Brain pericyte (primary cell): ENCODE data around the gene DCC.

Experiments
- DNase-seq: peaks from one replicate; pipeline ENCODE4 v3.0.0-alpha.2; 2012; ENCODE audit warnings: low read depth, low spot score

DCC gene

GRCh38 chr18:52339891-52340371 is at the start of gene DCC:
TSS of gene DCC (plus strand) at chr18:52340197. CDS start at chr18:52340788, 591 bp downstream.
- peak; percentile 25 for DNase-seq

- DNase-seq, result no peak
Observed at GRCh38 chr18:52310651-52311050, 29.3 kb upstream of the DCC start.

- DNase-seq, result no peak
Observed at GRCh38 chr18:52311331-52311730, 28.7 kb upstream of the DCC start.

GRCh38 chr18:52312346-52312745 is 27.7 kb upstream of the DCC start:
- no peak for DNase-seq

GRCh38 chr18:52313213-52313612 is 26.8 kb upstream of the DCC start:
- DNase-seq, result no peak

- DNase-seq, result no peak
Observed at GRCh38 chr18:52319424-52319983, 20.5 kb upstream of the DCC start.

- DNase-seq, result no peak
Observed at GRCh38 chr18:52322307-52322706, 17.7 kb upstream of the DCC start.

GRCh38 chr18:52323802-52324201 is 16.2 kb upstream of the DCC start:
- no peak for DNase-seq

- no peak for DNase-seq
Observed at GRCh38 chr18:52325997-52326396, 14.0 kb upstream of the DCC start.

GRCh38 chr18:52333860-52334259 is 6.1 kb upstream of the DCC start:
- no peak for DNase-seq

- DNase-seq, result no peak
Observed at GRCh38 chr18:52334307-52334706, 5.7 kb upstream of the DCC start.

GRCh38 chr18:52334896-52335295 is 5.1 kb upstream of the DCC start:
- DNase-seq, result peak; percentile 21

GRCh38 chr18:52337276-52337675 is 2.7 kb upstream of the DCC start:
- no peak for DNase-seq

- no peak for DNase-seq
Observed at GRCh38 chr18:52340406-52341102, 557 bp downstream of the DCC start.

- no peak for DNase-seq
Observed at GRCh38 chr18:52341103-52341432, 1.1 kb downstream of the DCC start.

GRCh38 chr18:52341608-52342381 is 1.8 kb downstream of the DCC start:
- DNase-seq, result no peak

- DNase-seq, result no peak
Observed at GRCh38 chr18:52342456-52342855, 2.5 kb downstream of the DCC start.

GRCh38 chr18:52343138-52343537 is 3.1 kb downstream of the DCC start:
- DNase-seq, result no peak

GRCh38 chr18:52343731-52344340 is 3.8 kb downstream of the DCC start:
- DNase-seq, result no peak

GRCh38 chr18:52344881-52345280 is 4.9 kb downstream of the DCC start:
- no peak for DNase-seq

- DNase-seq, result no peak
Observed at GRCh38 chr18:52345428-52345827, 5.4 kb downstream of the DCC start.

GRCh38 chr18:52348209-52348608 is 8.2 kb downstream of the DCC start:
- no peak for DNase-seq
